ENCODE results near the gene SELENOV.

Gene SELENOV

GRCh38 chr19:39501340-39501739 is 13.6 kb upstream of the SELENOV start:
- H3K36me3 ChIP-seq (replicated peaks; ENCODE audit: low read depth, low read length), result no peaks in the 10 kb centered on the region
- H3K4me1 ChIP-seq (ENCODE audit: low read length), result peaks cover 10% of the 10 kb centered on the region
- H2AFZ ChIP-seq (ENCODE audit: low read depth, low read length), result no peak overlapping the region
- no peak overlapping the region for H3K27ac ChIP-seq (ENCODE audit: low read length)
- H4K20me1 ChIP-seq (ENCODE audit: insufficient read depth, low read length), result no peaks in the 10 kb centered on the region
- H3K4me3 ChIP-seq (ENCODE audit: low read length), result no peak overlapping the region
- no peak overlapping the region for H3K4me2 ChIP-seq (ENCODE audit: low read length)
- H3K9ac ChIP-seq (ENCODE audit: low read length), result no peak overlapping the region
- no peak for TF ChIP-seq CTCF (IDR thresholded peaks at IDR 0.05; ENCODE audit: low read depth, low read length)
- no peak for TF ChIP-seq EZH2phosphoT487 (IDR thresholded peaks at IDR 0.05; ENCODE audit: low read depth)
- no peaks in the 10 kb centered on the region for H3K9me3 ChIP-seq (ENCODE audit: insufficient read depth, low read length)
- H3K27me3 ChIP-seq (ENCODE audit: low read depth, low read length), result peaks cover 12% of the 10 kb centered on the region
- H3K79me2 ChIP-seq (ENCODE audit: low read length), result no peaks in the 10 kb centered on the region

GRCh38 chr19:39502640-39503417 is 12.1 kb upstream of the SELENOV start:
- TF ChIP-seq EZH2phosphoT487 (IDR thresholded peaks at IDR 0.05; ENCODE audit: low read depth), result no peak
- TF ChIP-seq CTCF (IDR thresholded peaks at IDR 0.05; ENCODE audit: low read depth, low read length), result no peak
- H3K4me3 ChIP-seq (ENCODE audit: low read length), result no peak overlapping the region
- peaks cover 7% of the 10 kb centered on the region; the same call in 1 of the 2 replicates for H3K4me1 ChIP-seq (ENCODE audit: low read length)
- no peaks in the 10 kb centered on the region for H3K79me2 ChIP-seq (ENCODE audit: low read length)
- no peak overlapping the region for H3K9ac ChIP-seq (ENCODE audit: low read length)
- no peaks in the 10 kb centered on the region for H3K9me3 ChIP-seq (ENCODE audit: insufficient read depth, low read length)
- no peak overlapping the region for H2AFZ ChIP-seq (ENCODE audit: low read depth, low read length)
- H3K36me3 ChIP-seq (replicated peaks; ENCODE audit: low read depth, low read length), result no peaks in the 10 kb centered on the region
- peaks cover 12% of the 10 kb centered on the region for H3K27me3 ChIP-seq (ENCODE audit: low read depth, low read length)
- H3K4me2 ChIP-seq (ENCODE audit: low read length), result no peak overlapping the region
- H4K20me1 ChIP-seq (ENCODE audit: insufficient read depth, low read length), result no peaks in the 10 kb centered on the region
- H3K27ac ChIP-seq (ENCODE audit: low read length), result no peak overlapping the region

GRCh38 chr19:39506598-39506943 is 8.4 kb upstream of the SELENOV start:
- TF ChIP-seq EZH2phosphoT487 (IDR thresholded peaks at IDR 0.05; ENCODE audit: low read depth) (no peak), CTCF (IDR thresholded peaks at IDR 0.05; ENCODE audit: low read depth, low read length) (no peak)
- Histone ChIP-seq H3K4me1 (ENCODE audit: low read length) (no peaks in the 10 kb centered on the region), H3K4me3 (ENCODE audit: low read length) (no peak overlapping the region), H3K9me3 (ENCODE audit: insufficient read depth, low read length) (no peaks in the 10 kb centered on the region), H3K27me3 (ENCODE audit: low read depth, low read length) (no peaks in the 10 kb centered on the region), H2AFZ (ENCODE audit: low read depth, low read length) (no peak overlapping the region), H3K27ac (ENCODE audit: low read length) (no peak overlapping the region), H4K20me1 (ENCODE audit: insufficient read depth, low read length) (no peaks in the 10 kb centered on the region), H3K9ac (ENCODE audit: low read length) (no peak overlapping the region), H3K4me2 (ENCODE audit: low read length) (no peak overlapping the region), H3K79me2 (ENCODE audit: low read length) (no peaks in the 10 kb centered on the region), H3K36me3 (replicated peaks; ENCODE audit: low read depth, low read length) (no peaks in the 10 kb centered on the region)

- H3K4me2 ChIP-seq (ENCODE audit: low read length), result no peak overlapping the region
- H3K9ac ChIP-seq (ENCODE audit: low read length), result no peak overlapping the region
- no peak overlapping the region for H3K4me3 ChIP-seq (ENCODE audit: low read length)
- TF ChIP-seq EZH2phosphoT487 (IDR thresholded peaks at IDR 0.05; ENCODE audit: low read depth) (no peak), CTCF (IDR thresholded peaks at IDR 0.05; ENCODE audit: low read depth, low read length) (no peak)
- no peak overlapping the region for H3K27ac ChIP-seq (ENCODE audit: low read length)
- H4K20me1 ChIP-seq (ENCODE audit: insufficient read depth, low read length), result no peaks in the 10 kb centered on the region
- H3K4me1 ChIP-seq (ENCODE audit: low read length), result no peaks in the 10 kb centered on the region
- H3K79me2 ChIP-seq (ENCODE audit: low read length), result no peaks in the 10 kb centered on the region
- H3K36me3 ChIP-seq (replicated peaks; ENCODE audit: low read depth, low read length), result no peaks in the 10 kb centered on the region
- no peaks in the 10 kb centered on the region for H3K9me3 ChIP-seq (ENCODE audit: insufficient read depth, low read length)
- H3K27me3 ChIP-seq (ENCODE audit: low read depth, low read length), result no peaks in the 10 kb centered on the region
- H2AFZ ChIP-seq (ENCODE audit: low read depth, low read length), result no peak overlapping the region
Measured at GRCh38 chr19:39506944-39507714, 7.8 kb upstream of the SELENOV start.

Measured in OCI-LY3 (cell line).